K562 (cell line): ENCODE measurements around the gene CYP21A2. TPM values are rescaled to one million over a fixed set of nuclear protein-coding genes. Genes with fewer than 3 reads are reported as not detected.
A peak's percentile ranks its signal among the peaks of the same experiment; 100 is the strongest.

ENCODE experiments used
- CBFB ChIP-seq: sonication (generic); formaldehyde crosslinking; IDR thresholded peaks from 2 replicates; pipeline ENCODE4 v1.4.0; 2020; ENCODE audit warnings: mild to moderate bottlenecking, missing genetic modification reagents
- CEBPB ChIP-seq: fragments of 450-650 bp; IDR thresholded peaks from 2 replicates; pipeline ENCODE4 v1.6.1; 2016; ENCODE audit warnings: missing genetic modification characterization, missing compliant biosample characterization
- HMG20A ChIP-seq: fragments of 450-650 bp; formaldehyde crosslinking; conservative IDR thresholded peaks from 2 replicates; pipeline ENCODE4 v1.4.0; 2020; ENCODE audit warnings: mild to moderate bottlenecking, mixed read lengths
- KLF6 ChIP-seq: fragments of 250-450 bp; sonication (Bioruptor Pico); IDR thresholded peaks from 2 replicates; pipeline ENCODE4 v1.4.0; 2020; ENCODE audit warnings: mild to moderate bottlenecking, moderate library complexity, borderline replicate concordance
- MAZ ChIP-seq, 2 experiments: fragments of 450-650 bp in 1 of 2; sonication (generic) in 1 of 2; formaldehyde crosslinking; IDR thresholded peaks in 1 of 2; conservative IDR thresholded peaks in 1 of 2; 2 replicates each; pipeline versions ENCODE4 v1.4.0 to v1.5.0; 2020; ENCODE audit warnings: mild to moderate bottlenecking in 1 of 2, missing genetic modification reagents in 1 of 2
- NBN ChIP-seq: fragments of 450-650 bp; IDR thresholded peaks from 2 replicates; pipeline ENCODE4 v1.6.1; 2016; ENCODE audit warnings: low read depth, mild to moderate bottlenecking
- NCOA6 ChIP-seq: fragments of 450-650 bp; IDR thresholded peaks from 2 replicates; pipeline ENCODE4 v1.6.1; 2017; ENCODE audit warnings: mild to moderate bottlenecking
- TOE1 ChIP-seq, 2 experiments: fragments of 450-650 bp in 1 of 2; sonication (generic) in 1 of 2; formaldehyde crosslinking in 1 of 2; IDR thresholded peaks; 2 replicates each; pipeline versions ENCODE4 v1.7.1 to v1.8.0; 2016 to 2022; ENCODE audit warnings: borderline replicate concordance in 2 of 2, mild to moderate bottlenecking in 2 of 2, antibody characterized with exemption in 1 of 2, inconsistent platforms in 1 of 2, low read depth in 1 of 2, missing genetic modification reagents in 1 of 2, moderate library complexity in 1 of 2
- ZNF41 ChIP-seq: fragments of 250-450 bp; sonication (Bioruptor Pico); conservative IDR thresholded peaks from 2 replicates; pipeline ENCODE4 v1.4.0; 2020; ENCODE audit warnings: mild to moderate bottlenecking
- polyA plus RNA-seq, 8 experiments: library from polyadenylated mRNA; depleted of rRNA in 4 of 8; stranded (reverse) in 5 of 8; unstranded in 3 of 8; fragments of >200 nt; fragmentation: Nextera tagmentation in 2 of 8; fragmentation: Illumina TruSeq in 1 of 8; extraction: Ambion mirVana in 2 of 8; extraction: Trizol in 1 of 8; gene quantifications; 2 replicates each; pipeline versions ENCODE4 v1.2.1 to v1.2.3, GENCODE V29; 2011 to 2014; ENCODE audit warnings: inconsistent platforms in 1 of 8, missing spikeins in 1 of 8
- total RNA-seq, 7 experiments: library from RNA; depleted of rRNA in 6 of 7; stranded (reverse); fragments of >200 nt in 6 of 7; fragmentation: Illumina TruSeq in 2 of 7; extraction: Trizol in 2 of 7; gene quantifications; 2 replicates each; pipeline versions ENCODE4 v1.2.1 to v1.2.3, GENCODE V29; 2011 to 2021; ENCODE audit warnings: low replicate concordance in 1 of 7
- TF ChIP-seq, protein P1 (sequence below): sonication (generic); formaldehyde crosslinking; IDR thresholded peaks from 2 replicates; pipeline ENCODE4 v1.8.0; 2023; ENCODE audit warnings: mild to moderate bottlenecking, missing genetic modification reagents
- TF ChIP-seq, protein P2 (sequence below): fragments of 450-650 bp; conservative IDR thresholded peaks from 2 replicates; pipeline ENCODE4 v1.6.1; 2016; ENCODE audit warnings: missing genetic modification characterization, low read depth, mild to moderate bottlenecking, missing compliant biosample characterization, moderate library complexity

Gene CYP21A2
- total and polyA plus RNA-seq, 9 of the 15 experiments (the other 6 are each of a cell fraction or from before 2014, with no cell fraction given) = 0.03 to 1.4 (median 0.19) TPM

DNA sequence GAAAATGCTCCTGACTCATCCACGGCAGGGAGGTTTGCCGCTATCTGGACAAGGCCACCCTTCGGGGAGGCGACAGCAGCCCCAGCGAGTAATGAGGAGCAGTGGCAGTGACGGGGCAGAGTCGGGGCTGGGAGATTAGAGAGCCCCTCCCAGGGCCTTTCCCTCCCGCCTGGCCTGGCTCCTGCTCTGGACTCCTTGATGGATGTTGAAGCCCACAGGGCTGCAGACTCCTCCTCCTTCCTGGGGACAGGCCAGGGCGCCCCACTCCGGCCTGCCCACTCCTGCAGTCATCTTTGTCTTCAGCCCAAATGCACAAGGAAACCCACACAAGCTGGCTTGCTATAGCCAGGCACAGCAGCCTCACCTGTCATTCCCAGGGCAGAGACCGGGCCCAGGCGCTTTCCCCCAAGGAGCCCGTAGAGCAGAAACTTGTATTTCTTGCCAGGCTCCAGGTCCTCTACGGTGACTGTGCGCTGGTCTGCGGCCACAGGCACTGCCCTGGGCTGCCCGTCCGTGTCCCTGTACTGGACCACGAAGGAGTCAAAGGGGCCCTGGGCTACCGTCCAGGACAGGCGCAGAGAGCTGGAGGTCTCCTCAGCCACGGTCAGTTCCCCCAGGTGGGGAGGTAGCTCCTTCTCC lies 7.7 kb downstream of the CYP21A2 start (continued):
- TF ChIP-seq, protein P1, sequence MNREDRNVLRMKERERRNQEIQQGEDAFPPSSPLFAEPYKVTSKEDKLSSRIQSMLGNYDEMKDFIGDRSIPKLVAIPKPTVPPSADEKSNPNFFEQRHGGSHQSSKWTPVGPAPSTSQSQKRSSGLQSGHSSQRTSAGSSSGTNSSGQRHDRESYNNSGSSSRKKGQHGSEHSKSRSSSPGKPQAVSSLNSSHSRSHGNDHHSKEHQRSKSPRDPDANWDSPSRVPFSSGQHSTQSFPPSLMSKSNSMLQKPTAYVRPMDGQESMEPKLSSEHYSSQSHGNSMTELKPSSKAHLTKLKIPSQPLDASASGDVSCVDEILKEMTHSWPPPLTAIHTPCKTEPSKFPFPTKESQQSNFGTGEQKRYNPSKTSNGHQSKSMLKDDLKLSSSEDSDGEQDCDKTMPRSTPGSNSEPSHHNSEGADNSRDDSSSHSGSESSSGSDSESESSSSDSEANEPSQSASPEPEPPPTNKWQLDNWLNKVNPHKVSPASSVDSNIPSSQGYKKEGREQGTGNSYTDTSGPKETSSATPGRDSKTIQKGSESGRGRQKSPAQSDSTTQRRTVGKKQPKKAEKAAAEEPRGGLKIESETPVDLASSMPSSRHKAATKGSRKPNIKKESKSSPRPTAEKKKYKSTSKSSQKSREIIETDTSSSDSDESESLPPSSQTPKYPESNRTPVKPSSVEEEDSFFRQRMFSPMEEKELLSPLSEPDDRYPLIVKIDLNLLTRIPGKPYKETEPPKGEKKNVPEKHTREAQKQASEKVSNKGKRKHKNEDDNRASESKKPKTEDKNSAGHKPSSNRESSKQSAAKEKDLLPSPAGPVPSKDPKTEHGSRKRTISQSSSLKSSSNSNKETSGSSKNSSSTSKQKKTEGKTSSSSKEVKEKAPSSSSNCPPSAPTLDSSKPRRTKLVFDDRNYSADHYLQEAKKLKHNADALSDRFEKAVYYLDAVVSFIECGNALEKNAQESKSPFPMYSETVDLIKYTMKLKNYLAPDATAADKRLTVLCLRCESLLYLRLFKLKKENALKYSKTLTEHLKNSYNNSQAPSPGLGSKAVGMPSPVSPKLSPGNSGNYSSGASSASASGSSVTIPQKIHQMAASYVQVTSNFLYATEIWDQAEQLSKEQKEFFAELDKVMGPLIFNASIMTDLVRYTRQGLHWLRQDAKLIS = no peak
- no peak for TF ChIP-seq HMG20A (CRISPR knock-in tag)
- TF ChIP-seq MAZ (CRISPR knock-in tag; conservative IDR thresholded peaks at IDR 0.05 in 1 of 2, IDR thresholded peaks at IDR 0.05 in 1 of 2) = peak; percentile 44 to 55; a peak in 2 of 4 replicates
- TF ChIP-seq TOE1 (IDR thresholded peaks at IDR 0.05; ENCODE audit: borderline replicate concordance) = peak; percentile 48; the same call in 1 of the 2 replicates
- TF ChIP-seq TOE1 (CRISPR knock-in tag; IDR thresholded peaks at IDR 0.05; ENCODE audit: borderline replicate concordance, low read depth) = no peak
- no peak for TF ChIP-seq KLF6 (CRISPR knock-in tag)
- peak; percentile 46; the same call in 1 of the 2 replicates for TF ChIP-seq NBN
- no peak for TF ChIP-seq ZNF41 (CRISPR knock-in tag)
- no peak for TF ChIP-seq CBFB (CRISPR knock-in tag)
- TF ChIP-seq NCOA6 = no peak
- TF ChIP-seq, protein P2, sequence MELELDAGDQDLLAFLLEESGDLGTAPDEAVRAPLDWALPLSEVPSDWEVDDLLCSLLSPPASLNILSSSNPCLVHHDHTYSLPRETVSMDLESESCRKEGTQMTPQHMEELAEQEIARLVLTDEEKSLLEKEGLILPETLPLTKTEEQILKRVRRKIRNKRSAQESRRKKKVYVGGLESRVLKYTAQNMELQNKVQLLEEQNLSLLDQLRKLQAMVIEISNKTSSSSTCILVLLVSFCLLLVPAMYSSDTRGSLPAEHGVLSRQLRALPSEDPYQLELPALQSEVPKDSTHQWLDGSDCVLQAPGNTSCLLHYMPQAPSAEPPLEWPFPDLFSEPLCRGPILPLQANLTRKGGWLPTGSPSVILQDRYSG (tag) = peak; percentile 81
- no peak for TF ChIP-seq CEBPB (tag)
- TF ChIP-seq, all 486 proteins: peak for 87
